ES-I3 (cell line): ENCODE measurements around the gene SLC29A1.

Source experiments
- H3K36me3 ChIP-seq: 2 replicates; pipeline ENCODE4 v1.6.1; 2013; ENCODE audit warnings: mild to moderate bottlenecking, low read length, control low read depth, moderate library complexity; ENCODE audit not compliant: insufficient read depth
- H3K4me1 ChIP-seq: 2 replicates; pipeline ENCODE4 v1.6.1; 2013; ENCODE audit warnings: mild to moderate bottlenecking, control low read depth, low read length; ENCODE audit not compliant: insufficient read depth
- H3K9ac ChIP-seq: 2 replicates; pipeline ENCODE4 v1.6.1; 2013; ENCODE audit warnings: low read depth, mild to moderate bottlenecking, low read length, moderate library complexity
- H3K9me3 ChIP-seq: 2 replicates; pipeline ENCODE4 v1.6.1; 2013; ENCODE audit warnings: mild to moderate bottlenecking, low read length, moderate library complexity; ENCODE audit not compliant: control insufficient read depth, insufficient read depth

Gene SLC29A1

DNA sequence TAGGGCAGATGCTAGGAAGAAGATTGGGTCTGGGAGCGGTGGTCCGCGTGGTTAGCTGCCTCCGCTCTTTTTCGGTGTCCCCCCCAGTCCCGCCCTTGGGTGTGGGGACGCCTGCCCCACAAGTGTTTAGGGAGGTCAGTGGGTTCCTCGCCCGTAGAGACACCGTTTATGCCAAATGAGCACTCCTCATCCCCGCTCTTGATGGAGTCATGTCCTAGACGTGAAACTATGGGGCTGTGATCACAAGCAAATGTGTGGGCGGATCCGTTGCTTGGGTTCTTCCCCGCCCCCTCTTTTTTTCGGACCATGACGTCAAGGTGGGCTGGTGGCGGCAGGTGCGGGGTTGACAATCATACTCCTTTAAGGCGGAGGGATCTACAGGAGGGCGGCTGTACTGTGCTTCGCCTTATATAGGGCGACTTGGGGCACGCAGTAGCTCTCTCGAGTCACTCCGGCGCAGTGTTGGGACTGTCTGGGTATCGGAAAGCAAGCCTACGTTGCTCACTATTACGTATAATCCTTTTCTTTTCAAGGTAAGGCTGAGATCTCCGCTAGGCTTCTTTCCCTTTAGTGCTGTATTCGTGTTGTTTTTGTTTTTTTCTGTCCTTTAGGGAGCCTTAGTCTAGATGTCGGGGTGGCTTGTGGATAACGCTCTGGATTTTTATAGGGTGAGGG lies 23.4 kb downstream of the SLC29A1 start, which contains the start of gene HSP90AB1:
TSS of gene HSP90AB1 (plus strand) at position 439 of the 675 bp plus-strand sequence. CDS start 1,529 bp downstream, outside the sequence.
- peaks cover 8% of the 10 kb centered on the region for H3K4me1 ChIP-seq
- peaks cover 41% of the 10 kb centered on the region for H3K36me3 ChIP-seq
- H3K9ac ChIP-seq, result peak within 1 kb of the TSS; percentile 94
- no peaks in the 10 kb centered on the region for H3K9me3 ChIP-seq

DNA sequence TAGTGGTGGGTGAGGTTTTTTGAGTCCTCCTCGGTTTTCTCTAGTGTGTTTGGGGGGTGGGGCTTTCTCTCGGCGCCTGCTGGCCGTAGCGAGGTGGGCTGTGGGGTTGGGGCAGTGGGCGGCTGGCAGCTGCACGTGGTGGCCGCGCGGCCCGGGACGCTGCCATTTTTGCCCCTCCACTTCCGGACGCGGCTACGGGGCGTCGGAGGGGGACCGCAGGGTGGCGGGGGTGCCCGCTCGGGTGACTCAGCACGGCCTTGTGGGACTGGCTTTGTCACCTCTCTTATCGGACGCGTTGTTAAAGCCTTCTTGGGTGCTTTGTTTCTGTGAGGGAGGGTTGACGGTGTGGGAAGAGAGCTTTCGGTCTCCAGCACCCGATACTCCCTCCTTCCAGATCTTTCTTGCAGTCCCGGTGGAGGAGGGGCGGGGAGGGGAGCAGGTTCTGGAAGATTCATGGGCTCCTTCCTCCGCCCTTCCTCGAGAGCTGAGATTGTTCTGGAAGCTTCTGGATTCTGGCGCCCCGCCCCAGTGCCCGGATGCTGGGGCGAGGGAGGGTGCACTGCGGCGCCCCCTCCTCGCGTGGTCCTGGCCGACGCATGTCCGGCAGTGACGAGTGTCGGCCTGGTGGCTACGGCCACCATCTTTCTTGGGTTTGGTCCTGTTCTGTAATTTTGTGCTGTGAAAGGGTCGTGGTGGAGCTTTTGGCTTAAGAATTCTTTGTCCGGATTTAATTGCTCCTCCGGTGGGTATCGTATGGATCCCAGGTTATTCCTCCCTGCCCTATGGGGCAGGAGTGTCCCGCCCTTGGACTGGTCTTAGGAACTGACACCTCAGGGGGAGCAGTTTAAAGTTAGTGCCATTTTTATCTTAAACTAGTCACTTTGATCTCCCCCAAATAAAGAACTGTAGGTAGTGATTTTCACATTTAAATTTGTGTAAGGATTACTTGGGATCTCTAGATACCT lies 24.2 kb downstream of the SLC29A1 start:
- Histone ChIP-seq H3K36me3 (peaks cover 47% of the 10 kb centered on the region), H3K4me1 (peaks cover 8% of the 10 kb centered on the region)

GRCh38 chr6:44248579-44248978 lies 25.2 kb downstream of the SLC29A1 start:
- Histone ChIP-seq H3K9me3 (no peaks in the 10 kb centered on the region), H3K9ac (peak overlapping the region; percentile 94), H3K36me3 (peaks cover 50% of the 10 kb centered on the region), H3K4me1 (peaks cover 8% of the 10 kb centered on the region)

More for the DNA sequence above, 24.2 kb downstream of the SLC29A1 start:
- Histone ChIP-seq H3K9me3 (no peaks in the 10 kb centered on the region), H3K9ac (peak overlapping the region; percentile 94)

GRCh38 chr6:44249082-44249748 lies 25.8 kb downstream of the SLC29A1 start:
- Histone ChIP-seq H3K4me1 (peaks cover 8% of the 10 kb centered on the region), H3K36me3 (peaks cover 54% of the 10 kb centered on the region)

GRCh38 chr6:44250067-44250717 lies 26.8 kb downstream of the SLC29A1 start:
- Histone ChIP-seq H3K4me1 (peaks cover 4% of the 10 kb centered on the region; the same call in 1 of the 2 replicates), H3K36me3 (peaks cover 54% of the 10 kb centered on the region), H3K9me3 (no peaks in the 10 kb centered on the region), H3K9ac (no peak overlapping the region)

More at GRCh38 chr6:44249082-44249748, 25.8 kb downstream of the SLC29A1 start:
- Histone ChIP-seq H3K9me3 (no peaks in the 10 kb centered on the region), H3K9ac (0 out of 2 replicates have a peak overlapping the region, but pooled peaks have one; percentile 94)

DNA sequence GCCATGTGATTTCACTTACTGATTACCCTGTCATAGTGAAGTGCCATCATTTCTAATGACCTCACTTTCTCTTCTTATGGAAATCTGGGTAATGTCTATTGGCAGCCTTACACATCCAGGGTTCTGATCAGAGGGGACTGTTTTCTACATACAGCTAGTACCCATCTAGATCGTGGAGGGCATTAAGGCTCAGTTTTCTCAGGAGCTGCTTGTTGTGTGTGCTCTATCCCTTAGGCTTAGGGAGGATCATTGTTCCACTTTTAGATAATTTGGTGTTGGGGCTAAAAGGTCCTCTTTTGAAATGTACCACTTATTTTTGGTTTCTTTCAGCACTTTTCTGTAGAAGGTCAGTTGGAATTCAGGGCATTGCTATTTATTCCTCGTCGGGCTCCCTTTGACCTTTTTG lies 27.3 kb downstream of the SLC29A1 start:
- Histone ChIP-seq H3K4me1 (no peaks in the 10 kb centered on the region; the same call in 1 of the 2 replicates), H3K9ac (no peak overlapping the region), H3K9me3 (no peaks in the 10 kb centered on the region), H3K36me3 (peaks cover 54% of the 10 kb centered on the region)

DNA sequence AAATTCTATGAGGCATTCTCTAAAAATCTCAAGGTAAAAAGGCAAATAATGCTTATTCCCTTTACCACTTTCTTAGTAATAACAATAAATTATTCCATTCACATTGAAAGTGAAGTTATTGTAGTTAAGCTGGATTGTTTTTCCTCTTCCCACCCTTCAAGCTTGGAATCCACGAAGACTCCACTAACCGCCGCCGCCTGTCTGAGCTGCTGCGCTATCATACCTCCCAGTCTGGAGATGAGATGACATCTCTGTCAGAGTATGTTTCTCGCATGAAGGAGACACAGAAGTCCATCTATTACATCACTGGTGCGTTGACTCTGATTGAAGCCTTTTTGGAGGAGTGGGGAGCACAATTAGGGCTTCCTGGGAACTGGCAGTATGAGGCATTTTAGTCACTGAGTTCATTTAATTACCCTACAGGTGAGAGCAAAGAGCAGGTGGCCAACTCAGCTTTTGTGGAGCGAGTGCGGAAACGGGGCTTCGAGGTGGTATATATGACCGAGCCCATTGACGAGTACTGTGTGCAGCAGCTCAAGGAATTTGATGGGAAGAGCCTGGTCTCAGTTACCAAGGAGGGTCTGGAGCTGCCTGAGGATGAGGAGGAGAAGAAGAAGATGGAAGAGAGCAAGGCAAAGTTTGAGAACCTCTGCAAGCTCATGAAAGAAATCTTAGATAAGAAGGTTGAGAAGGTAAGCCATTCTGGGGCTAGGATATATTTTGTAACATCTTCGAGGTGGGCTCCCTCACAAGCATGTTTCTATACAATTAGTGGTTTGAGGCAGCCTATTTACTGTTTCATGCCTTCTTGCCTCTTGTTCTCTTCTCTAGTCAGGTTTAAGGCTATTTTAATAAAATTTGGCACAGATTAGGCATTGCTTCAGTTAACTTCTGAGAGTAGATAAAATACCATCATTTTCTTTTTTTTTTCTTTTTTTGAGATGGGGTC lies 28.5 kb downstream of the SLC29A1 start:
- H3K9me3 ChIP-seq, result no peaks in the 10 kb centered on the region
- no peak overlapping the region for H3K9ac ChIP-seq
- peaks cover 54% of the 10 kb centered on the region for H3K36me3 ChIP-seq
- H3K4me1 ChIP-seq, result no peaks in the 10 kb centered on the region; the same call in 1 of the 2 replicates

DNA sequence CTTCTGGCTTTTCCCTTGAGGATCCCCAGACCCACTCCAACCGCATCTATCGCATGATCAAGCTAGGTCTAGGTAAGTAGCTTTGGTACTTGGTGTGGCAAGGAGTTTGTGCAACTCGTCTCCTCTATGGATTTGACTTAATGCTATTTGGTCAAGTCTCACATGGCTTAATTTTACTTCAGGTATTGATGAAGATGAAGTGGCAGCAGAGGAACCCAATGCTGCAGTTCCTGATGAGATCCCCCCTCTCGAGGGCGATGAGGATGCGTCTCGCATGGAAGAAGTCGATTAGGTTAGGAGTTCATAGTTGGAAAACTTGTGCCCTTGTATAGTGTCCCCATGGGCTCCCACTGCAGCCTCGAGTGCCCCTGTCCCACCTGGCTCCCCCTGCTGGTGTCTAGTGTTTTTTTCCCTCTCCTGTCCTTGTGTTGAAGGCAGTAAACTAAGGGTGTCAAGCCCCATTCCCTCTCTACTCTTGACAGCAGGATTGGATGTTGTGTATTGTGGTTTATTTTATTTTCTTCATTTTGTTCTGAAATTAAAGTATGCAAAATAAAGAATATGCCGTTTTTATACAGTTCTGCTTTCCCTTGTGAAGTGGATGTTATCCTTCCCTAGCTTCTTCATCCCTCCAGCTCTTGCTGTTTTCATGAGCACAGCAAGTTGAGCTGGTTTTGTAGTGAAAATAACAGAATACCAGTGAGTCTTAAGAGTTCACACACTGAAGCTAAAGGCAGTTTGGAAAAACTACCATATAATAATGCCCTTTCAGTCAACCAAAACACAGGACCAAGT lies 30.1 kb downstream of the SLC29A1 start:
- Histone ChIP-seq H3K9ac (no peak overlapping the region), H3K9me3 (no peaks in the 10 kb centered on the region), H3K4me1 (peaks cover 3% of the 10 kb centered on the region; the same call in 1 of the 2 replicates), H3K36me3 (peaks cover 46% of the 10 kb centered on the region)

DNA sequence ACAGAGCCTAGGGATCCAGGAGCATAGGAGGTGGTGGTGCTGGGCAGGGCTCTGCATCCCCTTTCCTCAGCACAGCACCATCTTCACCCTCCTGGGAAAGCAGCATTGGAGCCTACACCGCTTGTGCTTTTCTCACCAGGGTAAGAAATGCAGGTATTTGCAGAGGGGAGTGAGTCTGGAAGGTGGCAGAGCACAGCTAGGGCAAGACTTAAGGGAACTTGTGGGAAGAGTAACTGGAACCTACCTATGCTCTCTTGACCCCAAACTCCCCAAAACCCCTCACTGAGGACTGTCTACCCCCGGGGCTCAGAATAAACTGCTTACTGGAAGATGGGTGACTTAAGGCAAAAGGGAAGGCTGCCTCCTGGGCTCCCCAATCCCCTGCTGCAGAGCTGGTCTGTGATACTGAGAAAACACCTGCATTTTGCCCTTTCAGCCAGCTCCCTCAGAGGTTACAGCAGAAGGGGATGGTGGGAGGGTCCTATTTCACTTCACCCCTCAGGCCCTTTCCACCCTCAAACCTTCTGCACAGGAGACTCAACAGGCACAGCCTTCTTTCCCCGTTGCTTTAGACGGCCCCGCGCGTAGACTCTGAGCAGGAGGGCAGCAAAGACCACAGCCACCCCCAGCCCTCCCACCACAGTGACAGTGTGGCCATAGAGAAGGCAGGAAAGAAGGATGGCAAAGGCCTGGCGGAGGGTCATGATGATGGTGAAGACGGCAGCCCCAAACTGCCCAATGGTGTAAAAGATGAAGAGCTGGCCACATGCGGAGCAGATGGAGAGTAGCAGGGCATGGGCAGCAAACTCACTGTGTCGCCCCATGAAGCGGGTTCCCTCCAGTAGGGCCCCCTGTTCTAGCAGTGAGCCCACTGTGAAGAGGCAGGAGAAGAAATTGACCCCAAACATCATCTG lies 31.1 kb downstream of the SLC29A1 start:
- peaks cover 36% of the 10 kb centered on the region for H3K36me3 ChIP-seq
- H3K4me1 ChIP-seq, result 0 out of 2 replicates have a peak, but pooled peaks cover 3% of the 10 kb centered on the region
- no peak overlapping the region for H3K9ac ChIP-seq
- H3K9me3 ChIP-seq, result no peaks in the 10 kb centered on the region

GRCh38 chr6:44255105-44255808 lies 31.9 kb downstream of the SLC29A1 start:
- H3K4me1 ChIP-seq, result 0 out of 2 replicates have a peak, but pooled peaks cover 3% of the 10 kb centered on the region
- H3K36me3 ChIP-seq, result peaks cover 28% of the 10 kb centered on the region

More at GRCh38 chr6:44255105-44255808, 31.9 kb downstream of the SLC29A1 start:
- Histone ChIP-seq H3K9me3 (no peaks in the 10 kb centered on the region), H3K9ac (peak overlapping the region; percentile 57; the same call in 1 of the 2 replicates)
